Fibroblast of skin of right biceps (primary cell): ENCODE data around the gene MEOX1.
"Not testable (repeated sequence)": the region's sequence is repeated elsewhere in the genome, so short reads cannot be mapped to it uniquely, and the experiment has no call there.

Experiments
- DNase-seq: peaks from one replicate; pipeline ENCODE4 v3.0.0-alpha.2; 2013

The MEOX1 gene

GRCh38 chr17:43615330-43616028 is 46.2 kb downstream of the MEOX1 start:
- no peak for DNase-seq

- no peak for DNase-seq
Observed at GRCh38 chr17:43614561-43614960, 47.2 kb downstream of the MEOX1 start.

- DNase-seq, result no peak
Observed at GRCh38 chr17:43613917-43614316, 47.8 kb downstream of the MEOX1 start.

DNA sequence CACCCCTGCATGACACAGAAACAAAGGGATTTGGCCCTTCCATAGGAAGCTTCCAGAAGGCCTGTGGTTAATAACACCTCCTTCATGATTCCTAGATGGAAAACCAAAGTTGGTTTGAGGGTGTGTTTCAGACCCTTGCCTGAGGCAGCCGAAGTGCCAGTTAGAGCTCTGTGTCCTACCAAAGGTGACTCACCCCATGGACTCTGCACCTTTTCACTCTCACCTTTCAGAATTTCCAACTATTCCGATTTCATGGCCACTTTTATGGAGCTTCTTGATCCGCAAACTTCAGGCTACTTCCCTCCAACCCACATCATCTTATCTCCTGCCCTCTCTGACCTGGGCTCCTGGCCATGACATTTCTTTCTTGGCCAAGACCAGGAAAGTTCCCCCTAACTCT is 49.2 kb downstream of the MEOX1 start:
- DNase-seq, result no peak

DNA sequence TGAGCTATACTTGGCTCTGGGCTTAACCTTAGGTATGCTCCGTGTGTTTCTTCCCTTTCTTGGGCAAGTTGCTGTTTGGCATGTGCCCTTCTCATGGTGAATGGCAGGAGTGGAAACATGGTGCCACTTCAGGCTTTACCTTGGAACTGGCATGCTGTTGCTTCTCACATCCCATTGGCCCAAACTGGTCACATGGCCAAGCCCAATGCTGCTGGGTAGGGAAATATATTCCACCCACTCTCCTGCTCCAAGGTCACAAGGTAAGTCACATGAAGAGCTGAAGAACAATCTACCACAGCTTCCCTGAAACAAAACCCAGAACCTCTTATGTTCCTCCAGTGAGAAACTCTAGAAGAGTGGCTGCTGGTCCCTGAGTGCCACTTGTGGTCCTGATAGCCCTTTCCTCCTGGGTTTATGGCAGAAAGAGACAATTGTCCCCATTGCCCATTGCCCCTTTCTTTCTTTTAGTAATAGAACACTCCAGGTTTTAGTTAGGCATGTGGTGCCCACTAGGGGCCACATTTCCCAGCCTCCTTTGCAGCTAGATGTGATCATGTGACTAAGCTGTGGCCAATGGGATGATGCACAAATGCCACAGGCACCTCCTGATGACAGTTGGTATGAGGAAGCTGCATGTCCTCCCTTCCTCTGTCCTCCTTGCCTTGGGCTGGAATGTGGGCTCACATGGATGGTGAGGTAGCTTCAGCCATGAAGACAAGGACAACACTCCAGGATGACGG is 50.3 kb downstream of the MEOX1 start:
- no peak for DNase-seq

DNA sequence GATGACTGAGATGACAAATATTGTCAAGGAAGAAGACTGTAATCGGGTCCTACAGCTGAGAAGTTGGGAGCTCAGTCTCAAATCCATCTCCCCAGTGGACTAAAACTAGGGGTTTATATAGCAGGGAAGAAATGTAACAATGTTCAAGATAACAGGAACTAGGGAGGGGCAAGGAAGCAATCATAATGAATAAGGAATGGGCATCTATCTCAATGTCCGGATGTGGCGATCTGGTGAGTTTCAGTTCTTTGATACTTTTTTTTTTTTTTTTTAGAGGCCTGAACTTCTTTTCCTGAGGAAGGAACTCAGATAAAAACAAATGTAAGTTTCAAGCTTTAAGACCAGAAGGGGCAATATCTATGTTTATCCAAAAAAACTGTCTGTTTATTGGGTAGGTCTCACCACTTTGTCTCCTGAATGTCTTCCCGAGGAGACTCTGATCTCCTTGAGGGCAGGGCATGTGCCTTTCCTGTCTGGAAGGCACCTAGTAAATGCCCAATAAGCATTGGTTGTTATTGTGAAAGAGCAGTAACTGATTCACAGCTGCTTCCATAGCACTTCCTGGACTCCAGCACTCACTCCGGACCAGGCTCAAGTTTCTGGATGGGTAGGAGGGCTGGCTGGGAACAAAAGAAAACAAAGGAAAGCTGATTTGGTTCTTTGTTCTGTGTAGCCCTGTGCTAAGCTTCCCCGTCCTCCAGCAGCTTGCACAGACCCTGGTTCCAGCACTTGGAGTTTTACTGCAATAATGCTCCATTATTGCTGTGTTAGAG is 51.9 kb downstream of the MEOX1 start:
- DNase-seq, result no peak

DNA sequence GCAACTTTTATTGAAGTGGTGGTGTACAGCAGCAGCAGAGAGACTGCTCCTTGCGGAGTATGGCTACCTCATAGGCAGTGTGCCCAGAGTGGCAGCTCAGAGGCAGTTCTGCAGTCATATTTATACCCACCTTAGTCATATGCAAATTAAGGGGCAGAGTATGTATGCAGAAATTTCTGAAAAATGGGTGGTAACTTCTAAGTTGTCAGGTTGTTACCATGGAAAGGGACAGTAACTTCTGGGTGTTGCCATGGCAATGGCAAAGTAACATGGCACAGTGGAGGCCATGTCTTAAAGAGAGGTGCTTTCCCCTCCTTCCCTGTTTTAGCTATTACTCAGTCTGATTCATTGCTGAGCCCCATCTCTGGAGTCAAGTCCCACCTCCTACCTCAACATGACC is 53.4 kb downstream of the MEOX1 start:
- DNase-seq, result peak; percentile 37

DNA sequence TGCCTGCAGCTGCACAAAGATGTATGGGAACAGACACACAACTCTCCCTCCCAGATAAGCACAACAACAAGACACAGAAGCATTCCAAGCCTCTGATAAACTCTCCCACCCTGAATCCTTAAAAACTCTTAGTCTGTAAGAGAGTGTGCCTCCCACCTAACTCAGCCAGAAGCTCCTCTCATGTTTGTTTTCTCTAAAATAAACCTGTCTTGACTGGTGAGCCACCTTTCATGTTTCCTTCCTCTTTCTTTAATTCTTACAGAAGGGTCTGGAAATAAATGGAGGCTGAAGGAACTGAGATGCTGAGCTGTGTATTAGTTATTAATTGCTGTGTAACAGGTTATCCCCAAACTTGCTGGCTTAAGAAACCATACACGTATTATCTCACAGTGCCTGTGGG is 57.2 kb downstream of the MEOX1 start:
- DNase-seq, result no peak

DNA sequence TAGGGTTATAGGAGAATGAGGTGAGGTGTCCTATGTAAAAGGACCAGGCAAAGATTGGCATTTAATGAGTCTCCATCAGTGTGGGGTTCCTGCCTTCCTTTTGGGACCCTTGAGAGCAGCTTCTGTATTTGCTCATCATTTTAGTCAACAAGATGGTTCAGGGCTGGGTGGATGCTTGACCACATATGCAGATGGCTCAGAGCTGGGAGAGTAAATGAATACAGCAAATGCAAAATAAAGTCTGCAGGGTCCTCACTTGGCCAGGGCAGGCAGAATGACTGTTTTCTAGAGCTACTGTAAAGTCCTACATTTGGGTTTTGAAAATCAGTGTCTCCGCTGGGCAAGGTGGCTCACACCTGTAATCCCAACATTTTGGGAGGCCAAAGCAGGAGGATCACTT is 58.4 kb downstream of the MEOX1 start:
- DNase-seq, result no peak

GRCh38 chr17:43602556-43602955 is 59.2 kb downstream of the MEOX1 start:
- not testable (repeated sequence) for DNase-seq

GRCh38 chr17:43601280-43602039 is 60.3 kb downstream of the MEOX1 start:
- peak; percentile 26 for DNase-seq

GRCh38 chr17:43599835-43600234 is 61.9 kb downstream of the MEOX1 start:
- DNase-seq, result peak; percentile 87

DNA sequence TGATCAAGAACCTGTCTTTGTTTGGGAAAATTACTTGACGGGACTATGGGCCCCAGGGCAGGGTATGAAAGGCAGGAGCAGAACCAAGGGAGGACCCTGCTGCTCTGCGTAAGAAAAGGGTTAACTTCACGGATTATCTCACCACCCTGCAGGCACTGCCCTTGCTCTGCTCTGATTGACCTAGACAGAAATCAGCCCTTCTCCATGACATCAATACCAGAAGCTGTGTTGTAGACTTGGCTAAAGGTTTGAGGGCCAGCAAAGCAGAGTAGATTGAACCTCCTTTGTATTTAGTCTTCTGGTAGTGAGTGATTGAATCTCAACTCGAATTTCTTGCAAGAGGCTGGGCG is 62.7 kb downstream of the MEOX1 start:
- DNase-seq, result no peak

- DNase-seq, result no peak
Observed at GRCh38 chr17:43598357-43599045, 63.2 kb downstream of the MEOX1 start.

GRCh38 chr17:43597624-43598356 is 63.9 kb downstream of the MEOX1 start:
- no peak for DNase-seq

DNA sequence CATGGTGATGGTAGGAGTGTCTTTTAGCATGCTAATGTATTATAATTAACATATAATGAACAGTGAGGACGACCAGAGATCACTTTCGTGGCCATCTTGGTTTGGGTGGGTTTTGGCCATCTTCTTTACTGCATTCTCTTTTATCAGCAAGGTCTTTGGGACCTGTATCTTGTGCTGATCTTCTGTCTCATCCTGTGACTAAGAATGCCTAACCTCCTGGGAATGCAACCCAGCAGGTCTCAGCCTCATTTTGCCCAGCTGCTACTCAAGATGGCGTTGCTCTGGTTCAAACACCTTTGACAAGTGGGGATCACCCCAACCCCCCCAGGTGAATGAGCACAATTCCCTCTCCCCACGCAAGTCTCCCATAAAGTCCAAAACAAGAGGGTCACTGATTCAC is 66.3 kb downstream of the MEOX1 start:
- DNase-seq, result no peak

DNA sequence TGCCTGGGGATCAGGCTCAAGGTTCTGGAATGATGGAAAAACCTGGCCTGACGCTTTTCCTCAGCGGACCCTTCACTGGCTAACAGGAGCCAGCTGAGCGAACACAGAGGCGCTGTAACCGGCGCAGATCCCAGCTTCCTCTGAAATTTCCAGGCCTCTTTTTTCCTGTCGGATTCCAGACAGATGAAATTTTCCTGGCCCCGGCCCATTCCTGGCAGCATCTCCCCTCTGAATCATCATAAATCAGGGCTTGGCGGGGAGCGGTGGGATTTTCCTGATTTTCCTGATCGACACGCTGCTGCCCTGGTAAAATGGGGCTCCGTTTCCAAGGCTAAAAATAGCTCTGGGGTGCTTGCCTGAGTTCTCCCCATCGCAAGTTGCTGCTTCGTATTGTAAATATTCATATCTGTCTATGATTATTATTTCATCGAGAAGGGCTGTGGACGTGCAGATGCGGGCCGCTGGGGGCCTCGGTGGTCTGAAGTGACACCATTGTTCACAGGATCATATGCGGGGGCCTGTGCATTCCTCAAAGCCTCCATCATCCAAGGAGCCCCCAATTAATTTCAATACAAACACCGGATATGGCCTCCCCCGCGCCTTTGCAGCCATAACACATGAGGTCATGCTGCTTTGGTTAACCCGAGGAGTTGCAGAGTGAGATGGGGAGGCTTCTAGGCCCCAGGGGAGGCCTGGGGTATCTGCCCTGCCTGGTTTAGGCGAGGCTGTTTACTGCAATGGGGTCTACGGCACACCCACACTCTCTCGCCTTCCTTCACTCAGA is 69.8 kb downstream of the MEOX1 start:
- DNase-seq, result peak; percentile 96

DNA sequence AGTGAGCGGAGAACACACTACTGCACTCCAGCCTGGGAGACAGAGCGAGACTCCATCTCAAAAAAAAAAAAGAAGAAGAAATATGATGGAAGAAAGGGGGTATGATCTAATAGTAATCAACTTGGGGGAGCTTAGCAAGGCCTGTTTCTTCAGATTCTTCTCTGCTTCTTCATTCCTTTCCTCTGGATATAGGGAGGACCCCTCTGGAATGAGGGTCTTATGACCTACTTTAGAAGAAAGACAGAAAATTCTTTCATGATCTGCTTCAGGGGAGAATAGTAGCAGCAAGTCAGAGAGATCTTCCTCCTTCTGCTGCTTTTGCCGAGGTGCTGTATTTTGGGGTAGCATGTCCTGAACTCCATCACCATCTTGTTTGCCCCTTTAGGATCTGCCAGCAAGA is 70.7 kb downstream of the MEOX1 start:
- peak; percentile 47 for DNase-seq
